Measurements from ENCODE around the gene BAG5.

Gene BAG5

GRCh38 chr14:103517721-103518421, 44.6 kb downstream of the BAG5 start:
- H3K4me1 ChIP-seq (ENCODE audit: low read depth, poor library complexity, severe bottlenecking), result peaks cover 8% of the 10 kb centered on the region
- no peak overlapping the region for H3K4me2 ChIP-seq
- no peak overlapping the region for H3K9ac ChIP-seq
- H2AFZ ChIP-seq (ENCODE audit: low read depth), result no peak overlapping the region
- H3K79me2 ChIP-seq (ENCODE audit: insufficient read depth, low read depth), result no peaks in the 10 kb centered on the region
- H3K36me3 ChIP-seq (ENCODE audit: insufficient read depth), result no peaks in the 10 kb centered on the region
- TF ChIP-seq CTCF (conservative IDR thresholded peaks at IDR 0.05; ENCODE audit: low read depth, low read length), result no peak
- H3K27ac ChIP-seq, result no peak overlapping the region
- no peaks in the 10 kb centered on the region for H4K20me1 ChIP-seq (ENCODE audit: insufficient read depth)
- no peaks in the 10 kb centered on the region for H3K27me3 ChIP-seq (ENCODE audit: insufficient read depth, low read depth)
- no peak overlapping the region for H3K4me3 ChIP-seq (IDR thresholded peaks at IDR 0.05; ENCODE audit: insufficient read depth, low read depth, low read length)

GRCh38 chr14:103517174-103517566, 45.3 kb downstream of the BAG5 start:
- Histone ChIP-seq H4K20me1 (ENCODE audit: insufficient read depth) (no peaks in the 10 kb centered on the region), H3K27ac (no peak overlapping the region), H3K4me2 (no peak overlapping the region), H3K9ac (no peak overlapping the region), H3K36me3 (ENCODE audit: insufficient read depth) (no peaks in the 10 kb centered on the region), H3K4me1 (ENCODE audit: low read depth, poor library complexity, severe bottlenecking) (peaks cover 8% of the 10 kb centered on the region), H3K79me2 (ENCODE audit: insufficient read depth, low read depth) (no peaks in the 10 kb centered on the region), H2AFZ (ENCODE audit: low read depth) (no peak overlapping the region), H3K4me3 (IDR thresholded peaks at IDR 0.05; ENCODE audit: insufficient read depth, low read depth, low read length) (no peak overlapping the region), H3K27me3 (ENCODE audit: insufficient read depth, low read depth) (no peaks in the 10 kb centered on the region)
- TF ChIP-seq CTCF (conservative IDR thresholded peaks at IDR 0.05; ENCODE audit: low read depth, low read length), result no peak

GRCh38 chr14:103516426-103517173, 45.9 kb downstream of the BAG5 start:
- Histone ChIP-seq H3K4me1 (ENCODE audit: low read depth, poor library complexity, severe bottlenecking) (peaks cover 8% of the 10 kb centered on the region), H3K27me3 (ENCODE audit: insufficient read depth, low read depth) (no peaks in the 10 kb centered on the region), H3K36me3 (ENCODE audit: insufficient read depth) (no peaks in the 10 kb centered on the region), H2AFZ (ENCODE audit: low read depth) (no peak overlapping the region), H3K4me3 (IDR thresholded peaks at IDR 0.05; ENCODE audit: insufficient read depth, low read depth, low read length) (no peak overlapping the region), H3K27ac (no peak overlapping the region), H3K9ac (no peak overlapping the region), H3K79me2 (ENCODE audit: insufficient read depth, low read depth) (no peaks in the 10 kb centered on the region), H4K20me1 (ENCODE audit: insufficient read depth) (no peaks in the 10 kb centered on the region), H3K4me2 (no peak overlapping the region)
- TF ChIP-seq CTCF (conservative IDR thresholded peaks at IDR 0.05; ENCODE audit: low read depth, low read length), result no peak

GRCh38 chr14:103514596-103515421, 47.6 kb downstream of the BAG5 start:
- Histone ChIP-seq H2AFZ (ENCODE audit: low read depth) (no peak overlapping the region), H3K4me3 (IDR thresholded peaks at IDR 0.05; ENCODE audit: insufficient read depth, low read depth, low read length) (no peak overlapping the region), H3K36me3 (ENCODE audit: insufficient read depth) (no peaks in the 10 kb centered on the region), H3K27me3 (ENCODE audit: insufficient read depth, low read depth) (no peaks in the 10 kb centered on the region), H3K9ac (no peak overlapping the region), H3K27ac (no peak overlapping the region), H3K4me1 (ENCODE audit: low read depth, poor library complexity, severe bottlenecking) (no peaks in the 10 kb centered on the region), H3K4me2 (no peak overlapping the region), H3K79me2 (ENCODE audit: insufficient read depth, low read depth) (no peaks in the 10 kb centered on the region), H4K20me1 (ENCODE audit: insufficient read depth) (no peaks in the 10 kb centered on the region)
- no peak for TF ChIP-seq CTCF (conservative IDR thresholded peaks at IDR 0.05; ENCODE audit: low read depth, low read length)

Measured in KMS-11 (cell line).